WTC11 (cell line): ENCODE data around the gene CDKN1C. TPM values are rescaled to one million over a fixed set of nuclear protein-coding genes. Genes with fewer than 3 reads are reported as not detected.

Source experiments
- ATAC-seq: fragments of 200-7000 bp; cut with Tn5 transposase; 2 replicates; pipeline ENCODE4 v1.10.0; 2021; ENCODE audit warnings: mild to moderate bottlenecking, moderate library complexity
- CTCF ChIA-PET: fragments of 300-600 bp; sonication (Branson Sonifier 250); formaldehyde crosslinking; loops from one replicate; lab custom pipeline; 2021; ENCODE audit warnings: antibody characterized with exemption; lab: Charles Lee
- POLR2A ChIA-PET: fragments of 350-600 bp; sonication (Branson Sonifier 250); formaldehyde crosslinking; loops from one replicate; lab custom pipeline; 2021; ENCODE audit warnings: antibody characterized with exemption; lab: Charles Lee
- DNase-seq: peaks from one replicate; pipeline ENCODE4 v3.0.0; 2021; ENCODE audit warnings: low spot score
- H3K27ac Mint-ChIP-seq: 2 replicates; pipeline ENCODE4 v1.8.0; 2021; ENCODE audit warnings: mixed read lengths
- H3K27me3 Mint-ChIP-seq: 2 replicates; pipeline ENCODE4 v1.8.0; 2021; ENCODE audit warnings: low read depth, mild to moderate bottlenecking, moderate library complexity, mixed read lengths
- H3K36me3 Mint-ChIP-seq: 2 replicates; pipeline ENCODE4 v1.8.0; 2021; ENCODE audit warnings: mixed read lengths
- H3K4me1 Mint-ChIP-seq: 2 replicates; pipeline ENCODE4 v1.8.0; 2022; ENCODE audit warnings: mixed read lengths
- H3K4me3 Mint-ChIP-seq: 2 replicates; pipeline ENCODE4 v1.8.0; 2021; ENCODE audit warnings: mild to moderate bottlenecking, moderate library complexity, mixed read lengths
- H3K9me3 Mint-ChIP-seq: 2 replicates; pipeline ENCODE4 v1.8.0; 2021; ENCODE audit warnings: mixed read lengths
- E2F4 ChIP-seq: sonication (generic); formaldehyde crosslinking; IDR thresholded peaks from 2 replicates; pipeline ENCODE4 v1.8.1; 2022; ENCODE audit warnings: low read depth, mild to moderate bottlenecking, moderate library complexity, missing genetic modification reagents, borderline replicate concordance
- ELF4 ChIP-seq: sonication (generic); formaldehyde crosslinking; IDR thresholded peaks from 2 replicates; pipeline ENCODE4 v1.8.1; 2022; ENCODE audit warnings: low read depth, mild to moderate bottlenecking, moderate library complexity, missing genetic modification reagents
- ETV6 ChIP-seq: sonication (generic); formaldehyde crosslinking; IDR thresholded peaks from 2 replicates; pipeline ENCODE4 v1.8.1; 2022; ENCODE audit warnings: mild to moderate bottlenecking, missing genetic modification reagents
- FOXK1 ChIP-seq: sonication (generic); formaldehyde crosslinking; IDR thresholded peaks from 2 replicates; pipeline ENCODE4 v1.8.0; 2022; ENCODE audit warnings: mild to moderate bottlenecking, moderate library complexity, missing genetic modification reagents
- GRHL2 ChIP-seq: fragments of 250-450 bp; sonication (Bioruptor Pico); IDR thresholded peaks from 2 replicates; pipeline ENCODE4 v1.8.0; 2022; ENCODE audit warnings: mild to moderate bottlenecking, moderate library complexity; ENCODE audit not compliant: insufficient replicate concordance, severe bottlenecking
- JAZF1 ChIP-seq: fragments of 250-450 bp; sonication (Bioruptor Pico); IDR thresholded peaks from 2 replicates; pipeline ENCODE4 v1.9.0; 2021; ENCODE audit warnings: moderate library complexity, mild to moderate bottlenecking, inconsistent platforms
- NFATC4 ChIP-seq: fragments of 250-450 bp; sonication (Bioruptor Pico); IDR thresholded peaks from 2 replicates; pipeline ENCODE4 v1.9.0; 2021; ENCODE audit warnings: mild to moderate bottlenecking
- NFE2L1 ChIP-seq: sonication (generic); formaldehyde crosslinking; IDR thresholded peaks from 2 replicates; pipeline ENCODE4 v1.8.1; 2023; ENCODE audit warnings: missing genetic modification reagents
- NR1H2 ChIP-seq: sonication (generic); formaldehyde crosslinking; IDR thresholded peaks from 2 replicates; pipeline ENCODE4 v1.9.0; 2021; ENCODE audit warnings: mild to moderate bottlenecking, moderate library complexity, missing genetic modification reagents
- PRRX2 ChIP-seq: fragments of 250-450 bp; sonication (Bioruptor Pico); IDR thresholded peaks from 2 replicates; pipeline ENCODE4 v1.8.0; 2021; ENCODE audit warnings: mild to moderate bottlenecking
- ZNF121 ChIP-seq: sonication (generic); formaldehyde crosslinking; IDR thresholded peaks from 2 replicates; pipeline ENCODE4 v1.8.0; 2023; ENCODE audit warnings: missing genetic modification reagents
- ZNF138 ChIP-seq: sonication (generic); formaldehyde crosslinking; conservative IDR thresholded peaks from 2 replicates; pipeline ENCODE4 v1.8.1; 2022; ENCODE audit warnings: mild to moderate bottlenecking, moderate library complexity, missing genetic modification reagents
- ZNF281 ChIP-seq: sonication (generic); formaldehyde crosslinking; IDR thresholded peaks from 2 replicates; pipeline ENCODE4 v1.8.0; 2023; ENCODE audit warnings: mild to moderate bottlenecking, missing genetic modification reagents
- total RNA-seq: library from RNA; stranded (reverse); gene quantifications from 3 replicates; pipeline ENCODE4 v1.2.3, GENCODE V29; 2021
- TF ChIP-seq, protein P1 (sequence below): sonication (generic); formaldehyde crosslinking; IDR thresholded peaks from 2 replicates; pipeline ENCODE4 v1.8.1; 2022; ENCODE audit warnings: missing genetic modification reagents, borderline replicate concordance
- TF ChIP-seq, protein P2 (sequence below): sonication (generic); formaldehyde crosslinking; IDR thresholded peaks from 2 replicates; pipeline ENCODE4 v1.8.0; 2022; ENCODE audit warnings: mild to moderate bottlenecking, missing genetic modification reagents

CDKN1C gene
- total RNA-seq, 1 experiment from 2014 or later = 25.0 TPM

- ATAC-seq = no peak
- Mint-ChIP-seq H3K9me3 (no peaks in the 10 kb centered on the region), H3K27me3 (peaks cover 40% of the 10 kb centered on the region), H3K4me1 (peaks cover 19% of the 10 kb centered on the region), H3K4me3 (no peak overlapping the region), H3K36me3 (no peaks in the 10 kb centered on the region), H3K27ac (no peak overlapping the region)
- CTCF ChIA-PET = no interaction called here
- POLR2A ChIA-PET = no interaction called here
- no peak for DNase-seq
- TF ChIP-seq, protein P1, sequence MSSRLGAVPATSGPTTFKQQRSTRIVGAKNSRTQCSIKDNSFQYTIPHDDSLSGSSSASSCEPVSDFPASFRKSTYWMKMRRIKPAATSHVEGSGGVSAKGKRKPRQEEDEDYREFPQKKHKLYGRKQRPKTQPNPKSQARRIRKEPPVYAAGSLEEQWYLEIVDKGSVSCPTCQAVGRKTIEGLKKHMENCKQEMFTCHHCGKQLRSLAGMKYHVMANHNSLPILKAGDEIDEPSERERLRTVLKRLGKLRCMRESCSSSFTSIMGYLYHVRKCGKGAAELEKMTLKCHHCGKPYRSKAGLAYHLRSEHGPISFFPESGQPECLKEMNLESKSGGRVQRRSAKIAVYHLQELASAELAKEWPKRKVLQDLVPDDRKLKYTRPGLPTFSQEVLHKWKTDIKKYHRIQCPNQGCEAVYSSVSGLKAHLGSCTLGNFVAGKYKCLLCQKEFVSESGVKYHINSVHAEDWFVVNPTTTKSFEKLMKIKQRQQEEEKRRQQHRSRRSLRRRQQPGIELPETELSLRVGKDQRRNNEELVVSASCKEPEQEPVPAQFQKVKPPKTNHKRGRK = no peak
- TF ChIP-seq, protein P2, sequence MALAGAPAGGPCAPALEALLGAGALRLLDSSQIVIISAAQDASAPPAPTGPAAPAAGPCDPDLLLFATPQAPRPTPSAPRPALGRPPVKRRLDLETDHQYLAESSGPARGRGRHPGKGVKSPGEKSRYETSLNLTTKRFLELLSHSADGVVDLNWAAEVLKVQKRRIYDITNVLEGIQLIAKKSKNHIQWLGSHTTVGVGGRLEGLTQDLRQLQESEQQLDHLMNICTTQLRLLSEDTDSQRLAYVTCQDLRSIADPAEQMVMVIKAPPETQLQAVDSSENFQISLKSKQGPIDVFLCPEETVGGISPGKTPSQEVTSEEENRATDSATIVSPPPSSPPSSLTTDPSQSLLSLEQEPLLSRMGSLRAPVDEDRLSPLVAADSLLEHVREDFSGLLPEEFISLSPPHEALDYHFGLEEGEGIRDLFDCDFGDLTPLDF (CRISPR knock-in tag) = no peak
- no peak for TF ChIP-seq NR1H2 (CRISPR knock-in tag)
These were observed 49.8 kb downstream of the CDKN1C start for GRCh38 chr11:2835751-2836150.

DNA sequence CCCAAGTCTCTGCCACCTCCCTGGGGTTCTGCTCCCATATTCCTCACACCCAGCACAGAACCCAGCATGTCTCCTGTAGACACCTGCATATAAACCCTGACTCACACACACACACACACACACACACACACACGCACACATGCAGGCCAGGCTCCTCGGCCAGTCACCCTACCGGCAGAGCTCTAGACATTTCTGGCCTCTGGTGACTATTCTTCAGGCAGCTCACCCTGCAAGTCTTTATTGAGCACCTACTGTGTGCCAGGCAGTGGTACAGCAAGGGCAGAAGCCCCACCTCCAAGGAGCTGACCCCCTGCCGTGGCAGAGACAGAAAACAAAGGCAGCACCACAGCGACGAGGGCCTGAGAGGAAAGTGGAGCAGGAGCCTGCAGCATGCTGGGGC lies 50.3 kb downstream of the CDKN1C start:
- H3K27me3 Mint-ChIP-seq = peaks cover 37% of the 10 kb centered on the region
- H3K4me3 Mint-ChIP-seq = no peak overlapping the region
- no peaks in the 10 kb centered on the region for H3K36me3 Mint-ChIP-seq
- no peak for DNase-seq
- H3K4me1 Mint-ChIP-seq = peaks cover 19% of the 10 kb centered on the region
- H3K9me3 Mint-ChIP-seq = no peaks in the 10 kb centered on the region
- TF ChIP-seq E2F4 (CRISPR knock-in tag) (no peak), JAZF1 (CRISPR knock-in tag) (no peak), GRHL2 (CRISPR knock-in tag) (no peak), ELF4 (no peak)
- CTCF ChIA-PET = no interaction called here
- no peak for ATAC-seq
- no peak overlapping the region for H3K27ac Mint-ChIP-seq
- POLR2A ChIA-PET = no interaction called here

- ATAC-seq = no peak
- Mint-ChIP-seq H3K9me3 (peaks cover under 1% of the 10 kb centered on the region; the same call in 1 of the 2 replicates), H3K4me3 (no peak overlapping the region), H3K36me3 (no peaks in the 10 kb centered on the region), H3K27me3 (peaks cover 31% of the 10 kb centered on the region), H3K27ac (no peak overlapping the region), H3K4me1 (peaks cover 19% of the 10 kb centered on the region)
- no peak for TF ChIP-seq ZNF121 (CRISPR knock-in tag)
- TF ChIP-seq NFE2L1 (CRISPR knock-in tag) = no peak
- TF ChIP-seq ETV6 = no peak
- TF ChIP-seq FOXK1 (CRISPR knock-in tag) = no peak
- TF ChIP-seq PRRX2 = no peak
- no peak for TF ChIP-seq ZNF281 (CRISPR knock-in tag)
- TF ChIP-seq NFATC4 (CRISPR knock-in tag) = no peak
- TF ChIP-seq ZNF138 (CRISPR knock-in tag) = no peak
- ChIA-PET POLR2A (no interaction called here), CTCF (no interaction called here)
- no peak for DNase-seq
These were observed 50.9 kb downstream of the CDKN1C start for GRCh38 chr11:2834503-2835273.
